Stimulated activated effector memory CD8-positive, alpha-beta T cell treated with anti-CD3 and anti-CD28 coated beads, Interleukin-12 subunit alpha, Interleukin-12 subunit beta, amount 100 ng/mL, for 72 hours (primary cell): ENCODE measurements around the gene TIMM23.
"Not testable (repeated sequence)": the region's sequence is repeated elsewhere in the genome, so short reads cannot be mapped to it uniquely, and the experiment has no call there.

ENCODE experiments used
- ATAC-seq: fragments of 150-1000 bp; cut with Tn5 transposase; 2 replicates; pipeline ENCODE4 v1.10.0; 2021
- DNase-seq, 2 donors: peaks; one replicate each; pipeline ENCODE4 v3.0.0; 2021 to 2022; ENCODE audit warnings: low spot score in 2 of 2
- H3K27ac Mint-ChIP-seq: one replicate; pipeline ENCODE4 v1.8.0; 2022; ENCODE audit warnings: mild to moderate bottlenecking, mixed read lengths
- H3K36me3 Mint-ChIP-seq: one replicate; pipeline ENCODE4 v1.8.0; 2022; ENCODE audit warnings: mild to moderate bottlenecking, mixed read lengths
- H3K4me1 Mint-ChIP-seq: one replicate; pipeline ENCODE4 v1.8.0; 2022; ENCODE audit warnings: mixed read lengths
- H3K4me3 Mint-ChIP-seq: one replicate; pipeline ENCODE4 v1.8.0; 2022; ENCODE audit warnings: mild to moderate bottlenecking, mixed read lengths
- H3K9me3 Mint-ChIP-seq: one replicate; pipeline ENCODE4 v1.8.0; 2022; ENCODE audit warnings: mixed read lengths

The TIMM23 gene

GRCh38 chr10:45972813-45973169 is 502 bp downstream of the TIMM23 start:
- H3K36me3 Mint-ChIP-seq = peaks cover 47% of the 10 kb centered on the region
- ATAC-seq = peak; percentile 19
- H3K4me1 Mint-ChIP-seq = peaks cover 29% of the 10 kb centered on the region
- H3K27ac Mint-ChIP-seq = peak overlapping the region; percentile 97
- not testable (repeated sequence) for H3K9me3 Mint-ChIP-seq, DNase-seq
- peak overlapping the region; percentile 98 for H3K4me3 Mint-ChIP-seq

- Mint-ChIP-seq H3K4me3 (peak overlapping the region; percentile 98), H3K27ac (peak overlapping the region; percentile 97), H3K4me1 (peaks cover 31% of the 10 kb centered on the region), H3K36me3 (peaks cover 58% of the 10 kb centered on the region)
- ATAC-seq, H3K9me3 Mint-ChIP-seq, DNase-seq: not testable (repeated sequence)
These were observed 1.8 kb downstream of the TIMM23 start for GRCh38 chr10:45974041-45974440.

GRCh38 chr10:45978554-45978953 is 6.3 kb downstream of the TIMM23 start:
- Mint-ChIP-seq H3K4me1 (peaks cover 18% of the 10 kb centered on the region), H3K36me3 (peaks cover 70% of the 10 kb centered on the region)
- ATAC-seq = peak; percentile 74
- H3K27ac Mint-ChIP-seq, H3K9me3 Mint-ChIP-seq, DNase-seq, H3K4me3 Mint-ChIP-seq: not testable (repeated sequence)

GRCh38 chr10:45981367-45981766 is 9.1 kb downstream of the TIMM23 start:
- ATAC-seq, H3K9me3 Mint-ChIP-seq, DNase-seq, H3K27ac Mint-ChIP-seq, H3K4me3 Mint-ChIP-seq, H3K4me1 Mint-ChIP-seq: not testable (repeated sequence)
- peaks cover 68% of the 10 kb centered on the region for H3K36me3 Mint-ChIP-seq

- H3K9me3 Mint-ChIP-seq, H3K4me1 Mint-ChIP-seq, DNase-seq, H3K4me3 Mint-ChIP-seq, H3K27ac Mint-ChIP-seq: not testable (repeated sequence)
- ATAC-seq = peak; percentile 60
- H3K36me3 Mint-ChIP-seq = peaks cover 67% of the 10 kb centered on the region
These were observed 11.4 kb downstream of the TIMM23 start for GRCh38 chr10:45983538-45984186.

GRCh38 chr10:45984473-45984872 is 12.2 kb downstream of the TIMM23 start:
- not testable (repeated sequence) for H3K9me3 Mint-ChIP-seq, H3K27ac Mint-ChIP-seq, ATAC-seq, H3K4me3 Mint-ChIP-seq, DNase-seq, H3K4me1 Mint-ChIP-seq
- H3K36me3 Mint-ChIP-seq = peaks cover 64% of the 10 kb centered on the region

GRCh38 chr10:45985590-45985989 is 13.3 kb downstream of the TIMM23 start:
- ATAC-seq, H3K9me3 Mint-ChIP-seq, H3K4me3 Mint-ChIP-seq, DNase-seq, H3K4me1 Mint-ChIP-seq, H3K27ac Mint-ChIP-seq: not testable (repeated sequence)
- peaks cover 65% of the 10 kb centered on the region for H3K36me3 Mint-ChIP-seq

GRCh38 chr10:45997557-45997956 is 25.3 kb downstream of the TIMM23 start:
- ATAC-seq = no peak
- no peak for DNase-seq
- Mint-ChIP-seq H3K4me3 (no peak overlapping the region), H3K4me1 (no peaks in the 10 kb centered on the region), H3K36me3 (peaks cover 87% of the 10 kb centered on the region), H3K9me3 (no peaks in the 10 kb centered on the region), H3K27ac (peak overlapping the region; percentile 8)

GRCh38 chr10:45997994-45998763 is 25.9 kb downstream of the TIMM23 start:
- DNase-seq (no peak), ATAC-seq (no peak)
- Mint-ChIP-seq H3K36me3 (peaks cover 87% of the 10 kb centered on the region), H3K27ac (no peak overlapping the region), H3K4me3 (no peak overlapping the region), H3K4me1 (no peaks in the 10 kb centered on the region), H3K9me3 (no peaks in the 10 kb centered on the region)

GRCh38 chr10:45999955-46000354 is 27.7 kb downstream of the TIMM23 start:
- H3K27ac Mint-ChIP-seq, ATAC-seq, H3K4me3 Mint-ChIP-seq, DNase-seq, H3K4me1 Mint-ChIP-seq, H3K9me3 Mint-ChIP-seq: not testable (repeated sequence)
- peaks cover 90% of the 10 kb centered on the region for H3K36me3 Mint-ChIP-seq

- no peaks in the 10 kb centered on the region for H3K4me1 Mint-ChIP-seq
- ATAC-seq (no peak), DNase-seq (no peak)
- H3K9me3 Mint-ChIP-seq = no peaks in the 10 kb centered on the region
- H3K27ac Mint-ChIP-seq = no peak overlapping the region
- peaks cover 92% of the 10 kb centered on the region for H3K36me3 Mint-ChIP-seq
- H3K4me3 Mint-ChIP-seq = no peak overlapping the region
These were observed 28.2 kb downstream of the TIMM23 start for GRCh38 chr10:46000538-46000937.

GRCh38 chr10:46001187-46001756 is 29.0 kb downstream of the TIMM23 start:
- DNase-seq (no peak), ATAC-seq (no peak)
- H3K9me3 Mint-ChIP-seq = no peaks in the 10 kb centered on the region
- H3K4me3 Mint-ChIP-seq = no peak overlapping the region
- peak overlapping the region; percentile 48 for H3K27ac Mint-ChIP-seq
- peaks cover 99% of the 10 kb centered on the region for H3K36me3 Mint-ChIP-seq
- no peaks in the 10 kb centered on the region for H3K4me1 Mint-ChIP-seq

- H3K9me3 Mint-ChIP-seq, ATAC-seq, H3K4me3 Mint-ChIP-seq, DNase-seq, H3K4me1 Mint-ChIP-seq: not testable (repeated sequence)
- peaks cover 99% of the 10 kb centered on the region for H3K36me3 Mint-ChIP-seq
- H3K27ac Mint-ChIP-seq = peak overlapping the region; percentile 48
These were observed 29.9 kb downstream of the TIMM23 start for GRCh38 chr10:46002189-46002687.

- Mint-ChIP-seq H3K27ac (peak overlapping the region; percentile 64), H3K9me3 (no peaks in the 10 kb centered on the region), H3K4me1 (no peaks in the 10 kb centered on the region), H3K36me3 (peaks cover 100% of the 10 kb centered on the region), H3K4me3 (no peak overlapping the region)
- ATAC-seq (no peak), DNase-seq (no peak)
These were observed 30.8 kb downstream of the TIMM23 start for GRCh38 chr10:46002916-46003693.

- no peak overlapping the region for H3K27ac Mint-ChIP-seq
- no peaks in the 10 kb centered on the region for H3K9me3 Mint-ChIP-seq
- peaks cover 100% of the 10 kb centered on the region for H3K36me3 Mint-ChIP-seq
- H3K4me3 Mint-ChIP-seq = no peak overlapping the region
- DNase-seq (no peak), ATAC-seq (no peak)
- H3K4me1 Mint-ChIP-seq = no peaks in the 10 kb centered on the region
These were observed 32.7 kb downstream of the TIMM23 start for GRCh38 chr10:46004963-46005362.
